Heart left ventricle (tissue), 13 donors: ENCODE results near the gene DIAPH2.

Experiments used
- CTCF ChIP-seq, 12 donors: fragments of 200-600 bp; sonication (generic) in 4 of 12; IDR thresholded peaks; one replicate each; pipeline versions ENCODE4 v1.5.0 to v1.8.0; 2018 to 2022; ENCODE audit warnings: antibody characterized with exemption in 12 of 12, mild to moderate bottlenecking in 5 of 12
- POLR2A ChIP-seq, 2 donors: fragments of 450-650 bp; IDR thresholded peaks; one replicate each; pipeline ENCODE4 v1.6.1; 2017; ENCODE audit warnings: antibody characterized with exemption in 2 of 2, mild to moderate bottlenecking in 2 of 2, moderate library complexity in 2 of 2
- donor health status: ischemic (EF 13 %, LVEDD 7.1; RV severe dilation, severe dysfunction).
- donor health status: DM: no; HTN: yes; CAD: no.
- donor health status: DM: no; HTN: no; CAD: no.
- donor health status: ischemic (EF 25% LVEDD 6.9; RV normal size, moderate dysfunction).
- donor health status: ischemic (EF 25% LVEDD 5.7; RV mildly dilated, moderate dysfunction).
- donor health status: ischemic (EF 35%, LVEDD 5.7; RV mildly dilated, moderate dysfunction).
- donor health status: nonischemic (EF 11% LVEDD 7.7; RV severe dilation, severe dysfunction).
- donor health status: DM: yes; HTN: yes; CAD: no.
- donor health status: PGD.
- donor health status: ischemic (EF 29% LVEDD 5.4; RV normal size, mild dysfunction).
- donor health status: nonischemic (EF 23%, LVEDD 6.1; RV moderate dilation, normal function).

- TF ChIP-seq POLR2A (IDR thresholded peaks at IDR 0.05) (no peak), CTCF (IDR thresholded peaks at IDR 0.05) (no peak)
Measured at GRCh38 chrX:97159916-97160800, 475.5 kb downstream of the DIAPH2 start.
